ES-I3 (cell line): Measurements from ENCODE around the gene GRM4.
"Not testable (repeated sequence)": the region's sequence is repeated elsewhere in the genome, so short reads cannot be mapped to it uniquely, and the experiment has no call there.

Source experiments
- H3K36me3 ChIP-seq: 2 replicates; pipeline ENCODE4 v1.6.1; 2013; ENCODE audit warnings: mild to moderate bottlenecking, low read length, control low read depth, moderate library complexity; ENCODE audit not compliant: insufficient read depth
- H3K4me1 ChIP-seq: 2 replicates; pipeline ENCODE4 v1.6.1; 2013; ENCODE audit warnings: mild to moderate bottlenecking, control low read depth, low read length; ENCODE audit not compliant: insufficient read depth
- H3K9ac ChIP-seq: 2 replicates; pipeline ENCODE4 v1.6.1; 2013; ENCODE audit warnings: low read depth, mild to moderate bottlenecking, low read length, moderate library complexity
- H3K9me3 ChIP-seq: 2 replicates; pipeline ENCODE4 v1.6.1; 2013; ENCODE audit warnings: mild to moderate bottlenecking, low read length, moderate library complexity; ENCODE audit not compliant: control insufficient read depth, insufficient read depth

Gene GRM4

GRCh38 chr6:34044945-34045595 is 100.8 kb downstream of the GRM4 start:
- Histone ChIP-seq H3K9ac (no peak overlapping the region), H3K9me3 (no peaks in the 10 kb centered on the region), H3K36me3 (no peaks in the 10 kb centered on the region), H3K4me1 (no peaks in the 10 kb centered on the region; the same call in 1 of the 2 replicates)

GRCh38 chr6:34043359-34043758 is 102.5 kb downstream of the GRM4 start:
- H3K4me1 ChIP-seq, result no peaks in the 10 kb centered on the region; the same call in 1 of the 2 replicates
- no peak overlapping the region for H3K9ac ChIP-seq
- H3K9me3 ChIP-seq, result no peaks in the 10 kb centered on the region
- H3K36me3 ChIP-seq, result no peaks in the 10 kb centered on the region

GRCh38 chr6:34041998-34042397 is 103.9 kb downstream of the GRM4 start:
- H3K9me3 ChIP-seq, H3K9ac ChIP-seq: not testable (repeated sequence)

GRCh38 chr6:34041385-34041784 is 104.5 kb downstream of the GRM4 start:
- H3K36me3 ChIP-seq, result no peaks in the 10 kb centered on the region
- H3K9ac ChIP-seq, result no peak overlapping the region
- no peaks in the 10 kb centered on the region; the same call in 1 of the 2 replicates for H3K4me1 ChIP-seq
- no peaks in the 10 kb centered on the region for H3K9me3 ChIP-seq

More at GRCh38 chr6:34041998-34042397, 103.9 kb downstream of the GRM4 start:
- H3K36me3 ChIP-seq, H3K4me1 ChIP-seq: not testable (repeated sequence)

- no peaks in the 10 kb centered on the region for H3K36me3 ChIP-seq
- no peaks in the 10 kb centered on the region; the same call in 1 of the 2 replicates for H3K4me1 ChIP-seq
- no peak overlapping the region for H3K9ac ChIP-seq
- no peaks in the 10 kb centered on the region for H3K9me3 ChIP-seq
Observed at GRCh38 chr6:34039943-34040342, 105.9 kb downstream of the GRM4 start.

- Histone ChIP-seq H3K36me3 (no peaks in the 10 kb centered on the region), H3K9me3 (no peaks in the 10 kb centered on the region), H3K4me1 (no peaks in the 10 kb centered on the region; the same call in 1 of the 2 replicates), H3K9ac (no peak overlapping the region)
Observed at GRCh38 chr6:34037151-34037550, 108.7 kb downstream of the GRM4 start.

- no peak overlapping the region for H3K9ac ChIP-seq
- H3K9me3 ChIP-seq, result no peaks in the 10 kb centered on the region
- H3K36me3 ChIP-seq, result no peaks in the 10 kb centered on the region
- H3K4me1 ChIP-seq, result no peaks in the 10 kb centered on the region
Observed at GRCh38 chr6:34036357-34037069, 109.4 kb downstream of the GRM4 start.

GRCh38 chr6:34035704-34036356 is 110.1 kb downstream of the GRM4 start:
- Histone ChIP-seq H3K9ac (no peak overlapping the region), H3K9me3 (no peaks in the 10 kb centered on the region), H3K36me3 (no peaks in the 10 kb centered on the region), H3K4me1 (no peaks in the 10 kb centered on the region)

GRCh38 chr6:34035161-34035560 is 110.7 kb downstream of the GRM4 start:
- Histone ChIP-seq H3K9ac (no peak overlapping the region), H3K4me1 (no peaks in the 10 kb centered on the region), H3K9me3 (no peaks in the 10 kb centered on the region), H3K36me3 (no peaks in the 10 kb centered on the region)

GRCh38 chr6:34032856-34033255 is 113.0 kb downstream of the GRM4 start:
- H3K36me3 ChIP-seq, result no peaks in the 10 kb centered on the region

GRCh38 chr6:34031625-34032383 is 114.1 kb downstream of the GRM4 start:
- no peaks in the 10 kb centered on the region for H3K4me1 ChIP-seq
- H3K9me3 ChIP-seq, result no peaks in the 10 kb centered on the region
- no peak overlapping the region for H3K9ac ChIP-seq
- no peaks in the 10 kb centered on the region for H3K36me3 ChIP-seq

More at GRCh38 chr6:34032856-34033255, 113.0 kb downstream of the GRM4 start:
- Histone ChIP-seq H3K9ac (no peak overlapping the region), H3K4me1 (no peaks in the 10 kb centered on the region), H3K9me3 (no peaks in the 10 kb centered on the region)

- Histone ChIP-seq H3K9me3 (no peaks in the 10 kb centered on the region), H3K36me3 (no peaks in the 10 kb centered on the region), H3K9ac (no peak overlapping the region), H3K4me1 (no peaks in the 10 kb centered on the region)
Observed at GRCh38 chr6:34030831-34031624, 114.9 kb downstream of the GRM4 start.

GRCh38 chr6:34029489-34030280 is 116.2 kb downstream of the GRM4 start:
- no peak overlapping the region for H3K9ac ChIP-seq
- H3K36me3 ChIP-seq, result no peaks in the 10 kb centered on the region
- H3K9me3 ChIP-seq, result no peaks in the 10 kb centered on the region
- H3K4me1 ChIP-seq, result no peaks in the 10 kb centered on the region
